ENCODE results near the gene EP400. TPM values are rescaled to one million over a fixed set of nuclear protein-coding genes. Genes with fewer than 3 reads are reported as not detected.
"Not testable (repeated sequence)": the region's sequence is repeated elsewhere in the genome, so short reads cannot be mapped to it uniquely, and the experiment has no call there.

Gene EP400
- total RNA-seq, 1 experiment from 2014 or later = 3.7 TPM

DNA sequence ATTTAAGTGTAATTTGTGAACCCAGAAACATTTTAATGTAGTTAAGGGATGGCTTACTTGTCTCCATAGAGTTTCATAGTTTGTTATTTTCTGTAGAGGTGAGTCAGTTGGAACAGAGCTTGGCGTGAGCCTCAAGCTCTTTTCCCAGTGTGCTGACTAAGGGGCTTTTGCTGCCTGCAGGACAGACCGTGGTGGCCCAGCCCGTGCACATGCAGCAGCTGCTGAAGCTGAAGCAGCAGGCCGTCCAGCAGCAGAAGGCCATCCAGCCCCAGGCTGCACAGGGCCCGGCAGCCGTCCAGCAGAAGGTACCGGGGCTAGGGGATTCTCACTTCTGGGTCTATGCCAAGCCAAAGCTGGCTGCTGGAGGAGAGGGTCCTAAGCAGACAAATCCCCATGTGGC lies 117.4 kb downstream of the EP400 start:
- no peak for DNase-seq (ENCODE audit: low read depth)

DNA sequence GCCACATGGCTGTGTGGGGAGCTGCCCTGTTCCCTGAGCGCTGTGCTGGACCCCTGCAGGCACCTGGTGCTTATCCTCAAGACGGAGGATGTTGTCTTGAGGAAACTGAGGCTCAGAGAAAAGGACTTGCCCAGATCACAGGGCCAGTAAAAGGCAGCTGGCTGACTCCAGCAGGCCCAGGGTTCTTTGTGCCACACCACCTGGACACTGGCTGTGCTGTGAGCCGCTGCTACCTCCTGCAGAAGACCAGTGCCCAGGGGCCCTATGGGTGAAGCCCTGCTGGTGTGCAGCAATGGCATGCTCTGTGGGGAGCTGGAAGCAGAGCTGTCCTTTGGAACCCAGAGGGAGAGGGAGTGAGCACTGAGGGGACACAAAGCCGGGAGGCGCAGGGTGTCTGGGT lies 118.5 kb downstream of the EP400 start:
- DNase-seq (ENCODE audit: low read depth) = no peak

DNA sequence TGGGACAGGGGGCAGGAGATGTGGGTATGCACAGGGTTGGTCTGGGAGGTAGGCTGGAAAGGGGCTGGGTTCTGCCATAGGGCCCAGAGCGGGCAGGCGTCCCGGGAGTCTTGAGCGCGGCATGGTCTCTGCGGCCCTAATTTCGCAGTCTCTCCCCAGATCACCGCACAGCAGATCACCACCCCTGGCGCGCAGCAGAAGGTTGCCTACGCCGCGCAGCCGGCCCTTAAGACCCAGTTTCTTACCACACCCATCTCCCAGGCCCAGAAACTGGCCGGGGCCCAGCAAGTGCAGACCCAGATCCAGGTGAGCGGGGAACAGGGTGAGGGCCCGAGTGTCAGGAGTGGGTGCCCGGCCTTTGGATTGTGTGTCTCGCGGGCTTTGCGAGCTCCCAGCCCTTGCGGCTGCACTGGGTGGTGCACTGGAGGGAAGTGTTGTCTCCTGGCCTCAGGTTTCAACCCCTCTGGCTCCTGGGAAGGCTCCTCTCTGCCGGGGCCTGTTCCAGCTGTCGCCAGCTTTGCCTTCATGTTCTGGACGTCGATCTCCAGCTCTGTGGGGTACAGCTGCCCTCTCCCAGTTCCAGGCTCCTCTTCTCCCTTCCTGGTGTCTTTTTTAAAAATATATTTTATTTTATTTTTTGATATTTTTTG lies 119.7 kb downstream of the EP400 start:
- no peak for DNase-seq (ENCODE audit: low read depth)

DNA sequence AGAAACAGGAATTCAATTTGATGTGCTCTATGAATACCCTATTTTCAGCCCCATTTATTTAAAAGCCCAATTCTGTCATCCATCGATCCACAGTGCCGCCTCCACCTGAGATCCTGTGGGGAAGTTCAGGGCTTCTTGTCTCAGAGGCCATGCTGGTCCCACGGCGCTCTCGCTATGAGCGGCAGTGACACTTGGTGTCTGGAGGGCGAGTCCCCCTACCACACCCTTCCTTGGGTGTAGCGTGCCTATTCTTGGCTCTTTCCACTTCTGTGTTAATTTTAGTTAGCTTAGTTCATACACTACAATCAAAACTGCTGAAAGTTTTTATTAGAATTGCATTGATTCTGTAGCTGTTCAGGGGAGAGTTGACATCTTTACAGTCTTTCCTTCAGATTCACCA lies 120.6 kb downstream of the EP400 start:
- no peak for DNase-seq (ENCODE audit: low read depth)

DNA sequence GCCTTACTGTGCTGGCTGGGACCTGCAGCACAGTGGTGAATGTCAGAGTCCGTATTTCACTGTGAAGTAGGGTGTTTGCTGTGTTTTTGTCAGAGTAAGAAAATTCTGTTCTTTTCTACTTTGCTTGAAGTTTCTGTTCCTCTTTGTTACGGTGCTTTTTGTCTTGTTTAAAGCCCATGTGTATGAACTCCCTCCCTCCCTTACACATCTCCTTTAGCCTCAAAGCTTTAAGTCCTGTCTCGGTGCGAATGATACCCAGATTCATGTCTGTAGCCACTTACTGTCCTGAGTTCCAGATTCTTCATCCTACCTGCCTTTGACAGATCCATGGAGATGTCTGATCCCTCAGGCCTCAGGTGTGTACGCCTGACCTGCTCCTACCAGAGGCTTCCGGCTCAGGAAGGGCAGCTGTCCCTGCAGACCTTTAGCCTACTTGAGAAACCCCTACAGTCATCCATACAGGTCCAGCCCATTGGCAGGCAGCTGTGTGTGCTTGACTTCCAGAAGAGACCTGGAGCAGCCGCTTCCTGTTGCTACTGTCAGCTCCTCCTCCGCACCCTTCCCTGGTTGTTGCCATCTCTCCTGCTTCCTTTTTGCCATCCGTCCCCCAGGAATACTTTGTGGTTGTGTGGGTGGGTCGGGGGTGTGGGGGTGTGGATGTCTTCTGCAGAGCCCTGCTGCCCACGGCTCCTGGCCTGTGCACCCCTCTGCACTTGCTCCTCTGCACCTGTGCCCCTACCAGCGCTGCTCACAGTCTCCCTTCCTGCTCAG lies 121.5 kb downstream of the EP400 start:
- no peak for DNase-seq (ENCODE audit: low read depth)

DNA sequence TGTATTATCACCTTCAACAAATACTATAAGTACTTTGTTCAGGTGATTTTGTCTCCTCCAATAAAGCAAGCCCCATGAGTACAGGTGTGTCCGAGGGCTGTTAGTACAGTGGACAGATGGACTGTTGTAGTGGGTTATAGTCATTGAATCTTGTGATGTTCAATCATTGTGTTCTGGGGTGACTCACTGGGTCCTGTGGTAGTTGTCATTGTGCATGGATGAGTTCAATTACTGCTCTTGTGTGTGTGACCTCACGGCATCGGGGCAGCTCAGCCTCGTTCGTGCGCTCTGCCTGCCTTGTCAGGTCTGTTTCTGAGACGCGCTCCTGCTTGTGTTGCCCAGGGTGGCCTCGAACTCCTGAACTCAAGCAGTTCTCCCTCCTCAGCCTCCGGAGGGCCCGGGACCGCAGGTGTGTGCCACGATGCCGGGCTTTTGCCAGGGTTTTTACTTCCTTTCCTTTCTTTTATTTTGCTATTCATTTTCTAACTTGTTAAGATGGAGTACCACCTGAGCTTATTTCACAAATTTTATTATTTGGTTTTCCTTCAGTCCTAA lies 122.2 kb downstream of the EP400 start:
- DNase-seq (ENCODE audit: low read depth) = no peak

DNA sequence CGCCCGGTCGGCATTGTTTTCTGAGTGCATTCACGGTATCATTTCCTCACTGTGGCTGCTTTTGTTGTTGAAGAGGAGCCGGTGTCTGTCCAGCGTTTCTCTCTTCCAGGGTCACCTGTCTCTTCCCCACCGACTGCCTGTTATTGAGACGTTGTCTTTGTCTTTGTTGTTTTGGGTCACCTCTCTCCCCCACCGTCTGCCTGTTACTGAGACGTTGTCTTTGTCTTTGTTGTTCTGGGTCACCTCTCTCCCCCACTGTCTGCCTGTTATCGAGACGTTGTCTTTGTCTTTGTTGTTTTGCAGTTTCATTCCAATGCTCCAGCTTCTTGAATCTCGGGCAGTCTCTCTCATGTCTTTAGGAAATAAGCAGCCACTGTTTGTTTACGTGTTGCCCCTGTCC lies 124.5 kb downstream of the EP400 start:
- DNase-seq (ENCODE audit: low read depth) = no peak

DNA sequence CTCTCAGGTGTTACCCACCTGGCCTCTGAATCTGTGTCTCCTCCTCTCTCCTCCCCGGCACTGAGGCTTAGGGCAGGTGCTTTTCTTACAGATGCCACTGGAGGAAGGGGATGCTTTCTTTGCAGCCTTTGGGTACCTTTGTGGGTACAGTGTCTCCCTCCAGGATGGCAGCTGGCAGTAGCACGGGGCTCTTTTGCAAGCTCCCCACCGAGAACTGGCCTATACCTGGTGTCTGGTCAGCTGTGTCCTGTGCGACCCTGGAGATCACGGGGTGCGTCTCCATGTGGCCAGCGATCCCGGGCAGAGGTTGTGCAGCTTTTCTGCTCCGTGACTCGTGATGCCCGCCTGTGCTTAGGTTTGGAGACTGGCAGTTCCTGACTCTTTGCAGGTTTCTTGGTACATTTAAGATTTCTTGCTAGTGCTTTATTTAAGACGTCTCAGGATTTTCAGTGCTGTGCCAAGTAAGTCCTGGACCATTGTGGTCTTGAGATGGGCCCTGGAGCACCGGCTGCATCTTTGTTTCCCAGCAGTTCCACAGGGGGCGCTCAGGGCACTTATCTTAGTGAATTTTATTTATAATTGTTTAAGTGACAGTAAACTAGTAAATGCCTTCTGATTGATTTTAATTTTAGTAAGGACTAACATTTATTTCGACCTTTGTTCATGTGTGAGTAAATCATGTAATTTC lies 125.4 kb downstream of the EP400 start:
- no peak for DNase-seq (ENCODE audit: low read depth)

DNA sequence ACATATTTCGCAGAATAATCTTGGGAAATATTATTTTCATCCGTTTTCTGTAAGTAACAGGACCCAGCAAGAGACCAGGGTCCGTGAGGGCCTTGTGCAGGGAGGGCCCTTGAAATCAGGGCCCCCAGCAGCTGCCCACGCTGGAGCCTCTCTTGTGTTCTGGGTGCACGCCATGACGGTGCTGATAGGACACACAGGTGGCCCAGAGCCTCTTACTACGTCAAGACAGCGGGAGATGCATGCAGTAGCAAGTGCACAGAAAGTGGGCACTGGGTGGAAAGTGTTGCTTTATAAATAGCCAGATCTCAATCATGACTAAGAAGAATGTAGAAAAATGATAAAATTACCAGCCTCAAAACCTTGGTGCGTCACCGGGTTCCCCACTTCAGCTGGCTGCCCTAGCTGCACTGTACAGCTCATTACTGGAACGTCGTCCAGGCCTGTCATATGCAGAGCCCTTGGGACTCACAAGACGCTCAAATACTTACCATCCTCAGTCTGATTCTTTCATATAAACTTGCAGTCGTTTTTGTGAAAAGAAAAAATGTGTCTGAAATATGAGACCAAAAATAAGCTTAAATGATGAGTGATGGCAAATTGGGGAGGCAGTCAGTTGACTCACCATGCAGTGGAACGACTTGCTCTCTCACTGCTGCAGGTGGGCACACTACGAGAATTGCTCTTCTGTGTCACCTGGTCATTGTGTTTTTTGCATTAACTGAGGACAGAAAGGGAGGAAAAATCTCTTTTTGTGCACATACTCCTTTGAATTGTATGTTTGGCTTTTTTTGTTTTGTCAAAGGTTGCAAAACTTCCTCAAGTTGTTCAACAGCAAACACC lies 126.2 kb downstream of the EP400 start:
- no peak for DNase-seq (ENCODE audit: low read depth)

DNA sequence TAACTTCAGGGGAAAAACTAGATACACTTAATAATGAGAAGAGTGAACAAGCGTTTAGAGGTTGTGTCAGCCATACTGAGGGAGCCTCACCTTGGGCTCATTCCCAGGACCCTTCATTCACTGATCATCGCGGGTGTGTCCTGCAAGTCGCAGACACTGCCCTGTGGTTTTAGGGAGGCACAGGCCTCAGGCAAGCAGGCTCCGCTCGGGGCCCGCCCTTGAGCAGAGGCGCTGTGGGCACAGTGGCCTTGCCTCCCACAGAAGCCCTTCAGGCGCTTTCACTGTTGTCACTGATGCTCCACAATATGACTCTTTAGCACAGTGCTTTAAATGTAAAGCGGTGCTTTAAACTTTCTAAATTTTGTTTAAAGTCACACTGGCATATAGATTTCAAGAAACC lies 127.0 kb downstream of the EP400 start:
- DNase-seq (ENCODE audit: low read depth) = no peak

DNA sequence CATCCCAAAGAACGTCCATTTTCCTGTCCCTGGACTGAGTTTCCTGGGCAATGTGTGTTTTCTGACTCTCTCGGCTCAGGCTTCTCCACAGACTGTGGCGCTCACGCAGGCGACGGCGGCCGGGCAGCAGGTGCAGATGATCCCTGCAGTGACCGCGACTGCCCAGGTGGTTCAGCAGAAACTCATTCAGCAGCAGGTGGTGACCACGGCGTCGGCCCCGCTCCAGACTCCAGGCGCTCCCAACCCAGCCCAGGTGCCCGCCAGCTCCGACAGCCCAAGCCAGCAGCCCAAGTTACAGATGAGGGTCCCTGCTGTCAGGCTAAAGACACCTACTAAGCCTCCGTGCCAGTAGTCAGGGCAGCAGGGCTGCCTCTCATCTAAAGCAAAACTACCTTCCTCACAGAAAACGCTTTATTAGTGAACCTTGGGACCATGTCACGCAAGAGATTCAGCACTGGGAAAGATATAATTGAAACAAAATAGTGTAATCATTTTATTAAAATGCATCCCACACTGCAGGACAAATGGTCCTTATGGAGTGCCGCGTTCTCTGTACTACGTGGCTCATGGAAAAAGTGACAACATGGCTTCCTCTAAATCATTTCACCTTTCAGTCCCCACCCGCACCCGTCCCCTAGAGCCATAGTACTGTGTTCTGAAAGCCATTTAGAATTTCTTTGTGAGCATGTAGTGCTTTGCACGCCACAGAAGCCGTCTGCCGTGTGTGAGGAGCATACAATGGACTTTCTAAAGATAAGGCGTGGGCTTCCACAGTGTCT lies 127.8 kb downstream of the EP400 start:
- DNase-seq (ENCODE audit: low read depth) = no peak

DNA sequence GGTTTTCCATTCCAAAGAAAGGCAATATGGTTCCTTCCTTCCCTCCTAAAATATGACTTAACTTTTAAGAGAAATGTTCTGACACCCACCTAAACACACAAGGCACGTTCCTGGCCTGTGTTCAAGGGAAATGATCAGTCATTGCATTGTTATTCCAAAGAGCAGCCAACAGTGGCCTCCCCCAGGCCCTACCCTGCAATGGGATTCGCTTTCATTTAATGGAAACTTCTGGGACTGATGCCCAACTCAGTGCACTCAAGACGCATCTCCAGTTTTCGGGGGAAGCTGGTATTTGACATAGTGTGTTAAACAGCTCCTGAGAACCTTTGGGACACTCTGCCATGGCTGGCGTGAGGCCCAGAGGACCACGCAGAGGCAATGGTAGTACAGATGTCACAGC lies 128.4 kb downstream of the EP400 start:
- peak; percentile 35 for DNase-seq (ENCODE audit: low read depth)

DNA sequence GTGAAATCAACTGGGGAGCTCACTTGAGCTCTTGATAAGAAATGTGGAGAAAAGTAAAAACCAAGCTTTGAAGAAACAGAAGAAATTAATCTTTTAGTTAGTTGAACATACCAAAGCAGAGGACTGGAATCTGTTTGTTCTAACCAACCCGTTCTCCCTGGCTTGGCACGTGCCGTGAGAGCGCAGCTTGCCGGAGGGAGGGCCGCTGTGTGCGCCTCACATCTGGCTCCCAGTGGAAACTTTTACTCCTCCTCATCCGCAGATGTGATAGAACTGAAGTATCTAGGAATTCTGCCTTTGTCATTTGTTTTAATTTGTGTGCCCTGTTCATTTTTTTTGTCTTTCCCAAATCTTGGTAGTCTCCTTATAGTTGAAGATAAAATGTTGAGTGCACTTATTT lies 129.5 kb downstream of the EP400 start:
- DNase-seq (ENCODE audit: low read depth) = no peak

DNA sequence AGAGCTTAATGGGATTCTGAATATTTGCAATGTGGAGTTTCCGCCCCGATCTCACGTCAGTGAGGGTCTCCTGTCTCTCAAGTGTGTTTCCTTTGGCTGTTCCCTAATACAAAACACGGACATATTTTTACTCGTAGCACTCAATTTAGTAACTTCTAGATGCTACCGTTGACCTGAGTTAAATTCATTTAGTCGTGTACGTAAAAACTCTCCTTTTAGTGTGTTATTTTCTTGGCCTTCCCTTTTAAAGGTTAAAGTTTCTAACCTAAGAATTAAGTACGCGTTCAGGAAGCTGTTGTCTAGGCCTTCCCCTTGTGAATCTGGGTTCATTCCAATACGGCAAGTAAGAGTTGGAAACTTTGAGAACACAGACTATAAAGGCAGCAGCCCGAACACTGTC lies 130.0 kb downstream of the EP400 start:
- no peak for DNase-seq (ENCODE audit: low read depth)

DNA sequence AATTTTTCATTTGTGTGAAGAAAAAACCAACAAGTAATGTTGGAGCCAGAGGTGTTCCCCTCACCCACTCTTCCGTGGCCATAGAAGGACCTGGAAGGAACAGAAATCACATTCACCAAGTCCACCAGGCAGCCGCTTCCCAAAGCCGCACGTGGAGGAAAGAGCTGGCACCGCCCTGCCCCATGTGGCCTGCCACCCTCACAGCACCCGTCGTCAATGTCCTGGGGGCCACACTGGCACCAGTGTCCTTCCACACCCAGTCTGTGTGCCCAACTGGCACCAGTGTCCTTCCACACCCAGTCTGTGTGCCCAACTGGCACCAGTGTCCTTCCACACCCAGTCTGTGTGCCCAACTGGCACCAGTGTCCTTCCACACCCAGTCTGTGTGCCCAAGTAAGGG lies 130.8 kb downstream of the EP400 start:
- DNase-seq (ENCODE audit: low read depth) = not testable (repeated sequence)

DNA sequence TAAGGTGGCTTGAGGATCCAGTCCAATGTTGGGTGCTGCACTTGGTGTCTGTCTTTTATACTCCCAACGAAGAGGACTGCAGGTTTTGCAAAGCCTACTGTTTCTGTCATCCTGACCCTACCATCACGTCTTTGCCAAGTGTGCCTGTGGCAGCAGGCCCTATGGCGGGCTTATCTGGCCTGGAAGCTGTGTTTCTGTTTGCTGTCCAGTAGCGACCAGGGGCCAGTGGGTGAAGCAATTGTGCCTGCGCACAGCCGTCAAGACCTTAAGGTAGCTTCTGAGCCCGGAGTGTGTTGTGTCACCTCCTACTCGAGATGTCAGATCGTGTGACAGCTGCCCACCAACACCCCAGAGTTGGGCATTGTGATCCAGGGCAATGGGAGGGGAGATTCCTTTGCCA lies 131.7 kb downstream of the EP400 start:
- no peak for DNase-seq (ENCODE audit: low read depth)

DNA sequence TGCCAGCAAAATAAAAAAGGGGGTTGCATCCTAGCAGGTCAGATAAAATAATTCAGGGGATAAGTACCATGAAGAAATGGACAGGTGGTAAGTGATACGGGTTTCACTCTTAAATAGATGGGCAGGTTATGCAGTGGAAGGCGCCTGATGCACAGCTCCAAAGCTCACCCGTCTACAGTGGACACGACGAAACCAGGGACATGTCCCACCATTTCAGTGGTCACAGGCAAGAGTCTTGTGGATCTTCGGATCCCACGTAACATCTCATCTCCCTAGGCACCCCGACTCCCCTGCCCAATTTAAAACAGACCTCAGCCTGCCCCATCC lies 133.8 kb downstream of the EP400 start:
- DNase-seq (ENCODE audit: low read depth) = no peak

DNA sequence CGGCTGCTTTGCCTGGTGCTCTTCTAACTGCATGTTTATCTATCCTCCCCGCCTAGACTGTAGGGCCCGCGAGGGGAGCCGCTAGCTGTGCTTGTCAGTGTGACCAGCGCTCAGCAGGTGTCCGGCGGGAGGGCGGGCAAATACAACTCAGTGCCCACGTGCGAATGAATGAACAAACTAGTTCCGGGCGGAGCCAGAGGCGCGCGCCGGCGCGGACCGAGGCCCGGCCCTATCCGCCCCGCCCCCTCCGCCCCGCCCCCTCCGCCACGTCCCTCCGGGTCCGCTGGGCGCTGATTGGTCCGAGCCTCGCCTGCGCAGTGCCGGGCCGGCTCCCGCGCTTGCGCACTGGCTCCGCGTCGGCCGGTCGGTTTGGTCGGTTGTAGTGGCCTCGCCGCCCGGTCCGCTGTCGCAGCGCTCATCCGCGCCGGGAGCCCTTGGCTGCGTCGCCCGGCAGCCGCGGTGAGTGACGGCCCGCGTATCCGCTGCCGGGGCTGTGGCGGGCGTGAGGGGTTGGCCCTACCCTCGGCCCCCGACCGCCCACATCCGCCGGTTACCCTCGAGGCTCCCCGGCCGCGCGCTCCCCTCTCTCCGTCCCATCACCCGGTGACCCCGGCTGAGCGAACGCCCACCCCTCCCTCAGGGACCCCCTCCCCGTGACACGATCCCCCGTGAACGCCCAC lies 134.3 kb downstream of the EP400 start:
- DNase-seq (ENCODE audit: low read depth) = peak; percentile 82

DNA sequence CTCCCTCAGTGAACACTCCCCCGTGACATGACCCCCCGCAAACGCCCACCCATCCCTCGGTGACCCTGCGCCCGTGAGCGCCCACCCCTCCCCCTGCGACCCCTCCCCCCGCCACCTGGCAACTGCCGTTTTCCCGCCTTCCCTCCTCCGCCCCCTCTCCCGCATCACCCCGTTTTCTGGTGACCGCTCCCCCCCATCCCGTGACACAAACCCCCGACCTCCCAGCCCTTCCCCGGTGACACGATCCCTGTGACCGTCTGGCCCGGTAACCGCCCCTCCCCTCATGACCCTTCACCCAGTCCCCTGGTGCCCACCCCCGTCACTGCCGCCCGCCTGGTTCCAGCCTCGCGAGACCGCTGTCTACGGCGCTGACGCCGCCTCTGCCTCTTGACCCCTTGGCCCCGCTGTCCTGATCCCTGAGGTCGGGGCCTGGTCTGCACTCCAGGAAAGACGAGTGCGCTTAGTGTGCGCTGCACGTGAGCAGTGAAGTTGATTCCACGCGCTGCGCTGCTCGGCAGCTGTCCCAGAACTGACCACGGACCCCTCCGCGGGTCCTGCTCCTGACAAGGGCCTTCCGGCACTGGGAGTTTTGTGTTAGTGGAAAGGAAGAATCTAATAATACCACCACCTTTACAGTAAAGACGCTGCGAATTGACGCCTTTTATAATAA lies 135.0 kb downstream of the EP400 start:
- peak; percentile 50 for DNase-seq (ENCODE audit: low read depth)

DNA sequence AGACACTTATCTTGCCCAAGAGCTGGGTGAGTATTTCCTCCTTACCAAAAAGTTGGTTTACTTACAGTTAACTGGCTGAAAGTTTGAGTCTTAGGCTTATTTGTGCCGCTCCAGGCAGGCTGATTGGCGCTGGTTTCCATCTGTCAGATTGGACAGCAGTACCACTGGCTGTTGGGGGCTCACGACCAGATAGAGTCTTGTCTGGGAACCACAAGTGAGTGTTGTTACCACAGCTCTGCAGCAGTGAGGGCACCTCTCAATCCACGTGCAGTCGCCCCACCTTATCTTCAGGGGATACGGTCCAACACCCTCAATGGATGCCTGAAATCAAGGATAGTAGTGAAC lies 135.5 kb downstream of the EP400 start:
- DNase-seq (ENCODE audit: low read depth) = no peak

Data from RPMI7951 (cell line).